Measurements from ENCODE around the gene NDUFS6.

DNA sequence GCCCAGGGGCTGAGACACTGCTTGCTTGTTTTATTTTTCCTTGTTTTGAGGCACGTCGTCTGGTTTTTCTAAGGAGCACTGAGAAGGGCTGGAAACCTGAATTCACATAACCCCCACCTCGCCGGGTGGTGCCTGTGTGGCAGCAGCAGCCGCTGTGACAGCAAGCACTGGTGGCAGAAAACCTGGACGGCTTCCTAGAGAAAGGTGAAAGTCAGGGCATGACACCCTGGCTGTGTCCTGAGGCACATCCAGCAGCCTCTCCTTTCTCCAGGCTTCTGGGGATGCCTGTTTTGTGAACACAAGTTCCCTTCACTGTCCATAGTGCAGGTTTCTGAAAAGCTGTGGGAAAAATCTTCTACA is 30.8 kb upstream of the NDUFS6 start:
- no peak for TF ChIP-seq POLR2AphosphoS5 (IDR thresholded peaks at IDR 0.05)
- TF ChIP-seq EP300 (conservative IDR thresholded peaks at IDR 0.05; ENCODE audit: poor library complexity, severe bottlenecking) = no peak
- TF ChIP-seq, protein P1, sequence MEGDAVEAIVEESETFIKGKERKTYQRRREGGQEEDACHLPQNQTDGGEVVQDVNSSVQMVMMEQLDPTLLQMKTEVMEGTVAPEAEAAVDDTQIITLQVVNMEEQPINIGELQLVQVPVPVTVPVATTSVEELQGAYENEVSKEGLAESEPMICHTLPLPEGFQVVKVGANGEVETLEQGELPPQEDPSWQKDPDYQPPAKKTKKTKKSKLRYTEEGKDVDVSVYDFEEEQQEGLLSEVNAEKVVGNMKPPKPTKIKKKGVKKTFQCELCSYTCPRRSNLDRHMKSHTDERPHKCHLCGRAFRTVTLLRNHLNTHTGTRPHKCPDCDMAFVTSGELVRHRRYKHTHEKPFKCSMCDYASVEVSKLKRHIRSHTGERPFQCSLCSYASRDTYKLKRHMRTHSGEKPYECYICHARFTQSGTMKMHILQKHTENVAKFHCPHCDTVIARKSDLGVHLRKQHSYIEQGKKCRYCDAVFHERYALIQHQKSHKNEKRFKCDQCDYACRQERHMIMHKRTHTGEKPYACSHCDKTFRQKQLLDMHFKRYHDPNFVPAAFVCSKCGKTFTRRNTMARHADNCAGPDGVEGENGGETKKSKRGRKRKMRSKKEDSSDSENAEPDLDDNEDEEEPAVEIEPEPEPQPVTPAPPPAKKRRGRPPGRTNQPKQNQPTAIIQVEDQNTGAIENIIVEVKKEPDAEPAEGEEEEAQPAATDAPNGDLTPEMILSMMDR (IDR thresholded peaks at IDR 0.05; ENCODE audit: poor library complexity, severe bottlenecking) = no peak
- TF ChIP-seq MXI1 (conservative IDR thresholded peaks at IDR 0.05; ENCODE audit: poor library complexity, severe bottlenecking) = no peak

Data from neural cell (in vitro differentiated cells).